Erythroblast (primary cell): ENCODE measurements around the gene ZNF362.

Source experiments
- GATA1 ChIP-seq: IDR thresholded peaks from 2 replicates; pipeline ENCODE4 v1.6.1; 2011; ENCODE audit warnings: low read depth, mild to moderate bottlenecking, control low read depth, low read length, moderate library complexity
- POLR2A ChIP-seq: IDR thresholded peaks from 2 replicates; pipeline ENCODE4 v1.6.1; 2011; ENCODE audit warnings: mild to moderate bottlenecking, low read length

- no peak for TF ChIP-seq POLR2A
- TF ChIP-seq GATA1: no peak
These were observed 83.1 kb downstream of the ZNF362 start for GRCh38 chr1:33339413-33339812.
